DMS79 (cell line): ENCODE data around the gene OSBPL6.

Source experiments
- DNase-seq: peaks from one replicate; lab custom pipeline; 2025; lab: John Stamatoyannopoulos, UW

OSBPL6 gene

GRCh38 chr2:178238750-178239149 lies 44.4 kb downstream of the OSBPL6 start:
- no peak for DNase-seq

DNA sequence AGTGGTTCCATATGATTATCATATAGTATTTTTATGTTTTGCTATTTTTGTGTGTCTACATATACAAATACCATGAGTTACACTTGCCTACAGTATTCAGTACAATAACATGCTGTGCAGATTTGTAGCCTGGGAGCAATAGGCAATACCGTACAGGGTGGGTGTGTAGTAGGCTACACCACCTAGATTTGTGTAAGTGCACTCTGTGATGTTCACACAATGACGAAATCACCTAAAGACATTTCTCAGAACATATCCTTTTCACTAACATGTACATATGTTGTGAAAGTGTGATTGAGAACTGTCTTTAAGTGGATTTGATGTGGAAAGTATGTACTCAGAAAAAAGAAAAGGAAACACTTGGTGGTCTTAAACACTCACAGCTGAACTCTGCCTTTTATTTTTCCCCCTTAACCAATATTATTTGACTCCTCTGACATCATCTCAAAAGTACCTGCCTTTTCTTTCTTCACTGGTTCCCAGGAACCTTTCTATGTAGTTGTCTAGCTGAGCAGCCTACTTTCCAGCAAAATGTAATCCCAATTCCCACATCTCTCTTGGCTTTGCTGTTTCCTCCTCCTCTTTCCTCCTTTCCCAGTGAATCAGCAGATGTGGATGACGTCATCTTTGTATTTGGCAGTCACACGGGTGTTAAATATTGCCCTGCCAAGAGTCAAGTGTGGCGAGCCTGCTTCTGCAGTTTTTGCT lies 47.7 kb downstream of the OSBPL6 start:
- DNase-seq = peak; percentile 67

DNA sequence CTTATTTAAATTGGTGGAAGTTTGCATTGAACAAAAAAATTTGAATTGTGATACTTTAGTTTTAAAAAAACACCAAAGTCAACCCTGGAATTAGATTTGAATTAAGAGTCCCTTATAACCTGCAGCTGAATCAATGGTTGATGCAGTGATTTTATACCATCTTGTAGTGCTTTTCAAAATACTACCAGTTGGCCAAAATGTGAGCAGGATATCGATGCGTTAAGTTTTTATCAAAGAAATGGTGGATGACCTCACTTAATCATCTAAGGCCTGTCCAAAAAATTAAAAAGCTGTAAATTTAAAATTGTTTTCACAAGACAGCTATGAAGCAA lies 48.2 kb downstream of the OSBPL6 start:
- no peak for DNase-seq

GRCh38 chr2:178243961-178244360 lies 49.6 kb downstream of the OSBPL6 start:
- no peak for DNase-seq

DNA sequence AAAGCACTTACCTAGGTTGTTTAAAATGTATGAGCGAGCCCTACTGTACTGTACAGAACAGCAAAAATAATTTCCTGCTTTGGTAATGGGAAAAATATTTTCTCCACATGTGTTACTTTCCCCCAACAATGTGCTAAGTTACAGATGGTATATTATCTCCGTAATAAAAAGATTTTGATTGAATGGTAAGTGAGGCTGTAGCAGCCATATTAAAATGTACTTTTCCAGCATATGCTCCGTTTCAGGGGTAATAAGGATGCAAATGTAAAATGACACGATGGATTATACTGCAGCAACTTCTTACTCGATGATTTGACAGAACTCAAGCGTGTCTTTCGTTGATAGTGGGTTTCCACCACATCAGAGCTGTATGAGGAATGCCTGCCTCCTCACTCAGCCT lies 50.5 kb downstream of the OSBPL6 start:
- DNase-seq = no peak

- DNase-seq = no peak
These were observed 52.4 kb downstream of the OSBPL6 start for GRCh38 chr2:178246696-178247095.

DNA sequence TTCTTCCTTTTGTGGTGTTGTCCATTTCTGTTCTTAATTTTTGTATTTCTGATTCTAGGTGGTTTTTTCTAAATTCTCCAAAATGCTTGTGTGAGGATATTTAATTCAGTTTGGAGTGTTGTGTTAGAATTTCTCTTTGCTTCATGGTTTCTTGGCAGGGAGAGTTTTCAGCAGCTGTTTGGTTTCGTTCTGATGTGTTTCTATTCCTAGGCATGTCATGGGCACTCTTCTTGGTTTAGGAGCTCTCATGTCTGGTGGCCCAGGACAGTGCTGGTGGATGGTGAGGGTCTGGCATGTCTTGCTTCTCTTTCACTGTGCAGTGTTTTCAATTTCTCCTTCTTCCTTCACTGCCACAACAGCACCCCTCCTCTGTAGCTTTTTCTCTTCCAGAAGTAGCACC lies 52.9 kb downstream of the OSBPL6 start:
- no peak for DNase-seq

GRCh38 chr2:178250429-178250828 lies 56.1 kb downstream of the OSBPL6 start:
- DNase-seq = no peak

- peak; percentile 69 for DNase-seq
These were observed 57.0 kb downstream of the OSBPL6 start for GRCh38 chr2:178251151-178251955.

- DNase-seq = peak; percentile 85
These were observed 62.2 kb downstream of the OSBPL6 start for GRCh38 chr2:178256382-178257042.

DNA sequence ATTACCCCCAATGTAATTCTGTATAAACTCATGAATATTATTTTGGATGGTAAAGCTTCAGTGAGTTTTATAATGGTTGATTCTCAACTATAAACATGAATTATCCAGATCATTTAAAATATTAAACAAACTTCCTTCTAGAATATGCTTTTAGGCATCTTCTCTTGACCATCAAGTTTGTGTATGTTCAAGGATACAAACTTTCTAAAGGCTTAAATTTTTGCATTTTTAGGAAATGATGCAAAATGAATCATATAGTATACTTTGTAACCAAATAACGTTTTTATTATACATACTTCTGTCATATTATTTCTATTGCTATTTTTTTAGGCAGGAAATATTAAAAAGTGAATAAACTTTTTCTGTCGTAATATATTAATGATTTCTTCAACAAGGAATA lies 62.8 kb downstream of the OSBPL6 start:
- DNase-seq = no peak

- DNase-seq = no peak
These were observed 64.6 kb downstream of the OSBPL6 start for GRCh38 chr2:178258916-178259315.

GRCh38 chr2:178263159-178263860 lies 69.0 kb downstream of the OSBPL6 start:
- DNase-seq = no peak

DNA sequence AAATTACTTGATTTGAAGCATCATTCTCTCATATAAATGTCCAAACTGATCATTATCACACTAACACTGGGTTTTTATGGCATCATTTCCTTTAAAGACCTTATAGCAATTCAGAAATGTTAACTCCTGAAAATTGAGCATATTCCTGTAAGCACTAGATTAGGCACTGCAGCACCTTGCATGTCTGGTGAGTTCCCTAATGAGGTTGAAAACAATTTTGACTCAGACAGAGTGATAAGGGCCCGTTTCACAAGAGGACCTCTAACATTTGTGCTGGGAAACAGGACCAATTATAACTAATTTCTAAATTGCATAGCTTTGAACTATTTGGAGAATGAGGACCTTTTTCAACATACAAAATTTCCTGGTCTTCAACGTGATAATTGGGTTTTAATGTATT lies 69.9 kb downstream of the OSBPL6 start:
- DNase-seq = no peak

GRCh38 chr2:178265851-178266250 lies 71.5 kb downstream of the OSBPL6 start:
- DNase-seq = no peak

DNA sequence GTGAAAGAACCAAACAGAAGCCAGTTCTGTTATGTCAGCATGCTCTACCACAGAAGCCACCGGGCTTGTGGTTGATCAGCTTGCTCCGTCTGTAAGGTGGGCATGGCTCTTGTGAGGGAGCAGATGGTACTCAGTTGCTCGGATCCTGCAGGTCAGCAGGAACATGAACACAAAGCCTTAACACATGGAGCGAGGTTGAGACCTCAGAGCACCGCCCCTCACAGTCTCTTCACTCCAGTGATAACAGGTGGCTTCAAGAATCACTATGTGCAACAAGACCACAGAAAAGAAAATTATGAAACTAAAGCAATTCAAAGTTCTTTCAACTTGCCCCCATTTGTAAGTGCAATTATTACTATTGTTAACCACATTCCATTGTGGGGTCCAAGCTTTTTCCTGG lies 72.1 kb downstream of the OSBPL6 start:
- DNase-seq = no peak

GRCh38 chr2:178267660-178268059 lies 73.3 kb downstream of the OSBPL6 start:
- no peak for DNase-seq

- no peak for DNase-seq
These were observed 74.1 kb downstream of the OSBPL6 start for GRCh38 chr2:178268435-178268834.

GRCh38 chr2:178269438-178270224 lies 75.3 kb downstream of the OSBPL6 start:
- DNase-seq = no peak

GRCh38 chr2:178270338-178270737 lies 76.0 kb downstream of the OSBPL6 start:
- DNase-seq = no peak

- no peak for DNase-seq
These were observed 76.8 kb downstream of the OSBPL6 start for GRCh38 chr2:178271094-178271493.
